K562 (cell line): ENCODE measurements around the gene HOXB7. TPM values are rescaled to one million over a fixed set of nuclear protein-coding genes. Genes with fewer than 3 reads are reported as not detected.

ENCODE experiments used
- ADNP ChIP-seq: fragments of 200-800 bp; sonication (Bioruptor generic); IDR thresholded peaks from 2 replicates; pipeline ENCODE4 v1.6.1; 2016; ENCODE audit warnings: missing genetic modification characterization, missing compliant biosample characterization
- CBFB ChIP-seq: sonication (generic); formaldehyde crosslinking; IDR thresholded peaks from 2 replicates; pipeline ENCODE4 v1.4.0; 2020; ENCODE audit warnings: mild to moderate bottlenecking, missing genetic modification reagents
- CHD4 ChIP-seq: fragments of 200-600 bp; sonication (generic); IDR thresholded peaks from 3 replicates; pipeline ENCODE4 v1.6.1; 2012; ENCODE audit warnings: low read depth, mild to moderate bottlenecking, mixed read lengths, low read length, inconsistent platforms; ENCODE audit not compliant: insufficient read depth, insufficient replicate concordance, poor library complexity, severe bottlenecking
- FOXP4 ChIP-seq: sonication (generic); formaldehyde crosslinking; IDR thresholded peaks from 2 replicates; pipeline ENCODE4 v1.8.0; 2022; ENCODE audit warnings: mild to moderate bottlenecking, missing genetic modification reagents, borderline replicate concordance
- KLF1 ChIP-seq: fragments of 450-650 bp; IDR thresholded peaks from 2 replicates; pipeline ENCODE4 v1.6.1; 2016; ENCODE audit warnings: missing genetic modification characterization, missing compliant biosample characterization
- MCM7 ChIP-seq, 2 experiments: fragments of 450-650 bp; IDR thresholded peaks; 2 replicates each; pipeline ENCODE4 v1.6.1; 2016 to 2018
- MXI1 ChIP-seq: IDR thresholded peaks from 2 replicates; pipeline ENCODE4 v1.6.1; 2011; ENCODE audit warnings: low read depth, mild to moderate bottlenecking, improper control_type of control experiment, low read length
- PBX2 ChIP-seq, 2 experiments: IDR thresholded peaks in 1 of 2; conservative IDR thresholded peaks in 1 of 2; 2 replicates each; pipeline ENCODE4 v1.6.1; 2016; ENCODE audit warnings: low read depth in 2 of 2, mild to moderate bottlenecking in 1 of 2, missing compliant biosample characterization in 1 of 2, missing genetic modification characterization in 1 of 2, moderate library complexity in 1 of 2
- RBM25 ChIP-seq: fragments of 200-400 bp; formaldehyde crosslinking; IDR thresholded peaks from 2 replicates; pipeline ENCODE4 v1.6.1; 2018; ENCODE audit warnings: low read length, low read depth, moderate library complexity; ENCODE audit not compliant: severe bottlenecking
- RCOR1 ChIP-seq, 2 experiments: IDR thresholded peaks; 2 replicates each; pipeline ENCODE4 v1.6.1; 2012; ENCODE audit warnings: low read depth in 2 of 2, low read length in 2 of 2, borderline replicate concordance in 1 of 2, improper control_type of control experiment in 1 of 2
- SREBF1 ChIP-seq: fragments of 150-350 bp; IDR thresholded peaks from 2 replicates; pipeline ENCODE4 v1.6.1; 2014; ENCODE audit warnings: antibody characterized with exemption, low read depth, low read length, borderline replicate concordance
- TSHZ1 ChIP-seq: fragments of 250-450 bp; sonication (Bioruptor Pico); IDR thresholded peaks from 2 replicates; pipeline ENCODE4 v1.4.0; 2020; ENCODE audit warnings: mild to moderate bottlenecking, moderate library complexity
- ZBTB11 ChIP-seq, 3 experiments: fragments of 200-800 bp in 1 of 3; fragments of 250-450 bp in 1 of 3; fragments of 450-650 bp in 1 of 3; sonication (Bioruptor Pico) in 1 of 3; sonication (Bioruptor generic) in 1 of 3; formaldehyde crosslinking in 1 of 3; IDR thresholded peaks; 2 replicates each; pipeline versions ENCODE4 v1.6.1 to v1.8.0; 2016 to 2022; ENCODE audit warnings: mild to moderate bottlenecking in 2 of 3, missing genetic modification characterization in 2 of 3, missing compliant biosample characterization in 1 of 3, moderate library complexity in 1 of 3
- polyA plus RNA-seq, 8 experiments: library from polyadenylated mRNA; depleted of rRNA in 4 of 8; stranded (reverse) in 5 of 8; unstranded in 3 of 8; fragments of >200 nt; fragmentation: Nextera tagmentation in 2 of 8; fragmentation: Illumina TruSeq in 1 of 8; extraction: Ambion mirVana in 2 of 8; extraction: Trizol in 1 of 8; gene quantifications; 2 replicates each; pipeline versions ENCODE4 v1.2.1 to v1.2.3, GENCODE V29; 2011 to 2014; ENCODE audit warnings: inconsistent platforms in 1 of 8, missing spikeins in 1 of 8
- total RNA-seq, 7 experiments: library from RNA; depleted of rRNA in 6 of 7; stranded (reverse); fragments of >200 nt in 6 of 7; fragmentation: Illumina TruSeq in 2 of 7; extraction: Trizol in 2 of 7; gene quantifications; 2 replicates each; pipeline versions ENCODE4 v1.2.1 to v1.2.3, GENCODE V29; 2011 to 2021; ENCODE audit warnings: low replicate concordance in 1 of 7

HOXB7 gene
- total and polyA plus RNA-seq, 9 of the 15 experiments (the other 6 are each of a cell fraction or from before 2014, with no cell fraction given): 5.5 to 16.7 (median 8.3) TPM

GRCh38 chr17:48647963-48648245, 37.1 kb upstream of the HOXB7 start (continued):
- TF ChIP-seq FOXP4 (CRISPR knock-in tag) (no peak), TSHZ1 (no peak), ZBTB11 (CRISPR knock-in tag; IDR thresholded peaks at IDR 0.05) (no peak), PBX2 (CRISPR knock-in tag; IDR thresholded peaks at IDR 0.05; ENCODE audit: low read depth) (no peak), PBX2 (tag; conservative IDR thresholded peaks at IDR 0.05; ENCODE audit: low read depth) (no peak), CBFB (no peak), MCM7 (IDR thresholded peaks at IDR 0.05) (no peak), RBM25 (peak; percentile 70), KLF1 (tag) (no peak), MXI1 (no peak), ADNP (peak; percentile 89), RCOR1 (IDR thresholded peaks at IDR 0.05; ENCODE audit: borderline replicate concordance in 1 of 2, low read depth in 2 of 2, low read length in 2 of 2) (peak in 1 of 2 experiments; percentile 43; a peak in 1 of 4 replicates), CHD4 (peak; percentile 89), SREBF1 (no peak)
